Activated CD8-positive, alpha-beta memory T cell treated with anti-CD3 and anti-CD28 coated beads, Interleukin-2, amount 10 ng/mL, durations not matched to agents 7 days and 5 days (primary cell): ENCODE results near the gene CEP350. TPM values are rescaled to one million over a fixed set of nuclear protein-coding genes. Genes with fewer than 3 reads are reported as not detected.
A peak's percentile ranks its signal among the peaks of the same experiment; 100 is the strongest.

Experiments
- ATAC-seq: fragments of 150-1000 bp; cut with Tn5 transposase; one replicate; pipeline ENCODE4 v1.10.0; 2021; ENCODE audit warnings: moderate library complexity
- CTCF ChIA-PET: fragments of 350-600 bp; sonication (Branson Sonifier 250); formaldehyde crosslinking; loops from one replicate; lab custom pipeline; 2021; ENCODE audit warnings: antibody characterized with exemption; lab: Charles Lee
- DNase-seq: peaks from one replicate; pipeline ENCODE4 v3.0.0-alpha.2; 2020
- H3K27ac Mint-ChIP-seq: one replicate; pipeline ENCODE4 v1.8.0; 2021; ENCODE audit warnings: mild to moderate bottlenecking, mixed read lengths
- H3K27me3 Mint-ChIP-seq: one replicate; pipeline ENCODE4 v1.8.0; 2021; ENCODE audit warnings: mixed read lengths
- H3K36me3 Mint-ChIP-seq: one replicate; pipeline ENCODE4 v1.8.0; 2021; ENCODE audit warnings: mild to moderate bottlenecking, mixed read lengths
- H3K4me1 Mint-ChIP-seq: one replicate; pipeline ENCODE4 v1.8.0; 2021; ENCODE audit warnings: mixed read lengths
- H3K4me3 Mint-ChIP-seq: one replicate; pipeline ENCODE4 v1.8.0; 2021; ENCODE audit warnings: mild to moderate bottlenecking, moderate library complexity, mixed read lengths
- H3K9me3 Mint-ChIP-seq: one replicate; pipeline ENCODE4 v1.8.0; 2022; ENCODE audit warnings: low read depth, mixed read lengths
- total RNA-seq, 2 experiments: library from RNA; stranded (reverse); gene quantifications; one replicate each; pipeline ENCODE4 v1.2.3, GENCODE V29; 2021

The CEP350 gene
- total RNA-seq, 2 experiments from 2014 or later, result 50.7 to 61.7 TPM

- CTCF ChIA-PET, result interaction anchor here (0.6 to 1.4 kb wide), 3 partner anchors 13 to 24 kb away, joined by 3 to 6 read pairs (median 3); no protein-coding TSS in a partner anchor
- DNase-seq (peak; percentile 54), ATAC-seq (peak; percentile 25)
- Mint-ChIP-seq H3K27me3 (no peaks in the 10 kb centered on the region), H3K36me3 (no peaks in the 10 kb centered on the region), H3K4me3 (peak overlapping the region; percentile 90), H3K4me1 (peaks cover 24% of the 10 kb centered on the region), H3K27ac (peak overlapping the region; percentile 83), H3K9me3 (no peaks in the 10 kb centered on the region)
Observed at GRCh38 chr1:180155182-180155682, 200.6 kb downstream of the CEP350 start.

GRCh38 chr1:180156201-180156600 lies 201.6 kb downstream of the CEP350 start:
- peak overlapping the region; percentile 27 for H3K4me3 Mint-ChIP-seq
- H3K27ac Mint-ChIP-seq, result no peak overlapping the region
- DNase-seq, result peak; percentile 35
- no peaks in the 10 kb centered on the region for H3K9me3 Mint-ChIP-seq
- ATAC-seq, result no peak
- peaks cover 24% of the 10 kb centered on the region for H3K4me1 Mint-ChIP-seq
- H3K27me3 Mint-ChIP-seq, result no peaks in the 10 kb centered on the region
- no peaks in the 10 kb centered on the region for H3K36me3 Mint-ChIP-seq
- CTCF ChIA-PET, result interaction anchor here (1.9 kb wide), 1 partner anchor 31 kb away, joined by 5 read pairs; no protein-coding TSS in a partner anchor

- no peak for DNase-seq
- no peaks in the 10 kb centered on the region for H3K9me3 Mint-ChIP-seq
- H3K4me1 Mint-ChIP-seq, result peaks cover 24% of the 10 kb centered on the region
- H3K27ac Mint-ChIP-seq, result no peak overlapping the region
- H3K27me3 Mint-ChIP-seq, result no peaks in the 10 kb centered on the region
- CTCF ChIA-PET, result interaction anchor here (1.2 to 1.9 kb wide), 2 partner anchors 22 to 31 kb away, joined by 3 to 5 read pairs; no protein-coding TSS in a partner anchor
- no peaks in the 10 kb centered on the region for H3K36me3 Mint-ChIP-seq
- no peak for ATAC-seq
- no peak overlapping the region for H3K4me3 Mint-ChIP-seq
Observed at GRCh38 chr1:180156631-180157091, 202.1 kb downstream of the CEP350 start.

- DNase-seq (no peak), ATAC-seq (no peak)
- H3K4me3 Mint-ChIP-seq, result no peak overlapping the region
- H3K36me3 Mint-ChIP-seq, result no peaks in the 10 kb centered on the region
- peaks cover 24% of the 10 kb centered on the region for H3K4me1 Mint-ChIP-seq
- no peaks in the 10 kb centered on the region for H3K27me3 Mint-ChIP-seq
- no peak overlapping the region for H3K27ac Mint-ChIP-seq
- no peaks in the 10 kb centered on the region for H3K9me3 Mint-ChIP-seq
- CTCF ChIA-PET, result interaction anchor here (1.1 to 1.9 kb wide), 4 partner anchors 22 to 342 kb away, joined by 3 to 5 read pairs (median 4); no protein-coding TSS in a partner anchor
Observed at GRCh38 chr1:180157108-180157507, 202.5 kb downstream of the CEP350 start.

- CTCF ChIA-PET, result interaction anchor here (1.1 to 1.9 kb wide), 4 partner anchors 21 to 343 kb away, joined by 3 to 5 read pairs (median 4); no protein-coding TSS in a partner anchor
- Mint-ChIP-seq H3K36me3 (no peaks in the 10 kb centered on the region), H3K9me3 (no peaks in the 10 kb centered on the region), H3K4me1 (peaks cover 22% of the 10 kb centered on the region), H3K27me3 (no peaks in the 10 kb centered on the region), H3K4me3 (no peak overlapping the region), H3K27ac (no peak overlapping the region)
- ATAC-seq (no peak), DNase-seq (peak; percentile 12)
Observed at GRCh38 chr1:180157576-180158057, 203.0 kb downstream of the CEP350 start.

- no peak for ATAC-seq
- DNase-seq, result peak; percentile 35
- Mint-ChIP-seq H3K36me3 (no peaks in the 10 kb centered on the region), H3K9me3 (no peaks in the 10 kb centered on the region), H3K4me3 (no peak overlapping the region), H3K27ac (no peak overlapping the region), H3K4me1 (peaks cover 17% of the 10 kb centered on the region), H3K27me3 (no peaks in the 10 kb centered on the region)
- CTCF ChIA-PET, result interaction anchor here (1.1 to 1.9 kb wide), 4 partner anchors 10 to 344 kb away, joined by 3 to 5 read pairs (median 4); no protein-coding TSS in a partner anchor
Observed at GRCh38 chr1:180158149-180159147, 203.8 kb downstream of the CEP350 start.

GRCh38 chr1:180160357-180160756 lies 205.7 kb downstream of the CEP350 start:
- no peak for DNase-seq
- no peak for ATAC-seq
- H3K36me3 Mint-ChIP-seq, result no peaks in the 10 kb centered on the region
- H3K4me1 Mint-ChIP-seq, result peaks cover 12% of the 10 kb centered on the region
- no peaks in the 10 kb centered on the region for H3K9me3 Mint-ChIP-seq
- CTCF ChIA-PET, result interaction anchor here (0.8 to 1.1 kb wide), 2 partner anchors 19 to 351 kb away, joined by 3 read pairs; no protein-coding TSS in a partner anchor
- H3K4me3 Mint-ChIP-seq, result no peak overlapping the region
- no peak overlapping the region for H3K27ac Mint-ChIP-seq
- no peaks in the 10 kb centered on the region for H3K27me3 Mint-ChIP-seq

- H3K36me3 Mint-ChIP-seq, result no peaks in the 10 kb centered on the region
- peaks cover 1% of the 10 kb centered on the region for H3K4me1 Mint-ChIP-seq
- no peaks in the 10 kb centered on the region for H3K27me3 Mint-ChIP-seq
- no peaks in the 10 kb centered on the region for H3K9me3 Mint-ChIP-seq
- no peak overlapping the region for H3K4me3 Mint-ChIP-seq
- ATAC-seq, result no peak
- no peak for DNase-seq
- CTCF ChIA-PET, result interaction anchor here (0.9 kb wide), 1 partner anchor 16 kb away, joined by 5 read pairs; no protein-coding TSS in a partner anchor
- H3K27ac Mint-ChIP-seq, result no peak overlapping the region
Observed at GRCh38 chr1:180163041-180163440, 208.4 kb downstream of the CEP350 start.

Other genes with a start within 250 kb of the CEP350 start
- not detected for gene FAM163A, start 211.5 kb upstream of the CEP350 start, total RNA-seq
- 10 to 100 TPM; 43.5 to 50.1 TPM for gene TOR1AIP2, start 77.0 kb upstream of the CEP350 start, total RNA-seq
- 10 to 100 TPM; 67.3 to 80.0 TPM for gene TOR1AIP1, start 72.5 kb upstream of the CEP350 start, total RNA-seq
- 10 to 100 TPM; 25.4 to 35.5 TPM for gene QSOX1, start 200.1 kb downstream of the CEP350 start, total RNA-seq